ENCODE results near the gene AFMID.

AFMID gene

DNA sequence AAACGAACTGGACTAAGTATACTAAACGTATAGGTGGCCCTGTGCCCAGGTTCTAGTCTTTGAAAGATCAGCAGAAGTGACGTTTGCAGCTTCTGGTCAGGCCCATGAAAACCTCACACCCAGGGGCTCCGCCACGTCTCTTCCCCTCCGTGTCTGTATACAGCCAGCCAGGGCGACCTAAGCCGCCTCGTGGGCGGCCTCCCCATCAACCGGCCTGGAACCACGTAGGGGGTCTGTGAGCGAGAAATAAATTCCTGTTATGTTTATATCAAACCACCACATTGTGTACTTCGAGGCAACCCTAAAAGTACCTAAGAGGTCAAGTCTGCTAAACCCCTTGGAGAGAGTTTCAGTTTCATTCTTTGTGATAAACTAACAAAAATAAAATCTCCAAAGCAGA lies 7.1 kb upstream of the AFMID start:
- no peak for DNase-seq (ENCODE audit: low read depth in 2 of 2)

DNA sequence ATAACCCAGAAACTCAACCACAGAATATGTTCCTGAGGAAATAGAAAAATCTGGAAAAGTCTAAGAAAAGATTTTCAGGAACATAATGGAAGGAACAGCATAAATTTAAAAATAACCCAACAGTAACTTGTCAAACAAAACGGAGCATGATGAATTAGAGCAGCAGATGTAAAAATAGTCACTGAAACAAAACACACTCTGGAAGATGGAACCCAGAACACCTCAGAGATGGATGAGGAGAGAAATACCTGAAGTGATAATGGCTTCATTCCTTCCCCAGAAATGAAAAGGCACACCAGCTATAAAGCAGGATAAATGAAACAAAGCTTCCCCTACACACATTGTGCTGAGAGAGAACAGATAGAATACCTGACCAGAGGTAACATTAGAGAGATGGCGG lies 6.7 kb upstream of the AFMID start:
- no peak for DNase-seq (ENCODE audit: low read depth in 2 of 2)

DNA sequence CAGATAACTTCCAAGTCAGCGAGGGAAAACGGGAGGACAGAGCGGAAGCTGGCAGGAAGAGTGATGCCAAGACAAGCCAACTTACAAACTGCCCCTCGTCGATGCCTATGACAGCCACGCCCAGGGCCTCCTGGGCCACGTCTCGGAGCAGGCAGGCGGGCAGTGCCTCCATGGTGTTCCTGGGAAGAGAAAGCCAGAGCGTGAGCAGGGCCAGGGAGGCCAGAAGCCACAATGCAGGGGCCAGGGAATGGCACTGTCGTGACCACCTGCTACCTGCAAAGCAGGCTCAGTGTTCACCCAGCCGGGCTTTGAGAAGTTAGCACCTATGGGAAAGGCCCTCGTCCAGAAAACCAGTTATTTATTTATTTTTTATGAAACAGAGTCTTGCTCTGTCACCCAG lies 4.7 kb upstream of the AFMID start:
- DNase-seq (ENCODE audit: low read depth in 2 of 2), result no peak

GRCh38 chr17:78183916-78184315 lies 3.2 kb upstream of the AFMID start:
- DNase-seq (ENCODE audit: low read depth in 2 of 2), result no peak

- DNase-seq (ENCODE audit: low read depth in 2 of 2), result no peak
These were observed 2.8 kb upstream of the AFMID start for GRCh38 chr17:78184351-78184750.

DNA sequence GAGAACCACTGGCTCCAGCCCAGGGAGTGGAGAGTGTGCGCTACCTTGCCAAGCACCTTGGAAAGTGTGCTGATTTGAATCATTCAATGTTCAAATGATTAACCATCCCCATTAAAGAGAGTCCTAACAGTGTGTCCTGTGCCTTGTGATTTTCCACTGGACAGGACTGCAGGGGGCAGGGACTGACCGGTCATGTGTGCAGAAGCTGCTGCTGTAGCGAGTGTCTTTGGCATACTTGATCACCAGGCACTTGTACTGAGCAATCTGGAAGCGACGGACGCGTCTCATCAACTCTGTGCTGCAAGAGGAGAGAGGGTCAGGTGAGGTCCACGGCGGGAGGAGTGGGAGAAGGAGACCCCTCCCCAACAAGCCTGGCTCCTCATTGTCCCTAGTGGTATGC lies 2.3 kb upstream of the AFMID start:
- no peak for DNase-seq (ENCODE audit: low read depth in 2 of 2)

- DNase-seq (ENCODE audit: low read depth in 2 of 2), result no peak
These were observed 1.0 kb upstream of the AFMID start for GRCh38 chr17:78185981-78186691.

- no peak for DNase-seq (ENCODE audit: low read depth in 2 of 2)
These were observed 9.6 kb downstream of the AFMID start for GRCh38 chr17:78196716-78197115.

GRCh38 chr17:78197147-78197832 lies 10.1 kb downstream of the AFMID start:
- no peak for DNase-seq (ENCODE audit: low read depth in 2 of 2)

- no peak for DNase-seq (ENCODE audit: low read depth in 2 of 2)
These were observed 13.3 kb downstream of the AFMID start for GRCh38 chr17:78200451-78200850.

DNA sequence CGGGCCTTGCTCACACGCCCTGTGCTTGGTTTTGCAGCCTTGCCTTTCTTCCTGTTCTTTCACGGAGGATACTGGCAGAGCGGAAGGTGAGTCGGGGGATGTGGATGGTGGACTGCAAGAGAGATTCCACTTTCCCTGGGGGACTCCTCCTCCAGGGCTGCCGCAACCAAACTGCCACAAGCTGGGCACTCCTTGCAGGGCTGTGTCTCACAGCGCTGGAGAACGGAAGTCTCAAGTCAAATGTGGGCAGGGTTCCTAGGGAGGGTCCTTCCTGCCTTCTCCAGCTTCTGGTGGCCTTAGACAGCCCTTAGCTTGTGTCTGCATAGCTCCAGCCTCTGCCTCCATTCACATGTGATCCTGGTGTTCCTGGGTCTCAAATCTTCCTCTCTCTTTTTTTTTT lies 15.5 kb downstream of the AFMID start:
- DNase-seq (ENCODE audit: low read depth in 2 of 2), result no peak

DNA sequence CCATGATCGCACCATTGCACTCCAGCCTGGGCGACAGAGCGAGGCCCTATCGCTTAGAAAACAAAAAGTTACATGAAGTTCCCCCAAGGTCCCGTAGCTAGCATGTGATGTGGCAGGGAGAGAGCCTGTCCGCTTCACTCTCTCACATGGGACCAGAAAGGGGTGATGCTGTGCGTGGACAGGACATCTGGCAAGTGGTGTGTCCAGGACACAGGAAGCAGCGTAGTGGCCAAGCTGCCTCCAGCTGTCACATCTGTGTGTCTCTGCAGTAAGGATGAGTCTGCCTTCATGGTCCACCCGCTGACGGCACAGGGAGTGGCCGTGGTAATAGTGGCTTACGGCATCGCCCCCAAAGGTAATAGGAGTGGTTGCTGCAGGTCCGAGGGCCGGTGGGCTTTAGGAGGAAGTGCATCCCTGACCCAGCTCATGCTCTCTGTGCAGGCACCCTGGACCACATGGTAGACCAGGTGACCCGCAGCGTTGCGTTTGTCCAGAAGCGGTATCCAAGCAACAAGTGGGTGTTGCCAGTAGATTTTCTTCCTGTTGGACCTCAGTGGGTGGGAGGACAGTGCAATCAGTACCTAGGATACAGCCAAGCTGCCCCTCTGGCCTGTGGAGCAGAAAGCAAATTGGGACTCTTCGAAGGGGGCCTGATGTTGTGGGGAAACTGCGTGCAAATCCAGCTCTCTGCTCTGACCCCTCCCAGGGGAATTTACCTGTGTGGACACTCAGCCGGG lies 17.4 kb downstream of the AFMID start:
- no peak for DNase-seq (ENCODE audit: low read depth in 2 of 2)

DNA sequence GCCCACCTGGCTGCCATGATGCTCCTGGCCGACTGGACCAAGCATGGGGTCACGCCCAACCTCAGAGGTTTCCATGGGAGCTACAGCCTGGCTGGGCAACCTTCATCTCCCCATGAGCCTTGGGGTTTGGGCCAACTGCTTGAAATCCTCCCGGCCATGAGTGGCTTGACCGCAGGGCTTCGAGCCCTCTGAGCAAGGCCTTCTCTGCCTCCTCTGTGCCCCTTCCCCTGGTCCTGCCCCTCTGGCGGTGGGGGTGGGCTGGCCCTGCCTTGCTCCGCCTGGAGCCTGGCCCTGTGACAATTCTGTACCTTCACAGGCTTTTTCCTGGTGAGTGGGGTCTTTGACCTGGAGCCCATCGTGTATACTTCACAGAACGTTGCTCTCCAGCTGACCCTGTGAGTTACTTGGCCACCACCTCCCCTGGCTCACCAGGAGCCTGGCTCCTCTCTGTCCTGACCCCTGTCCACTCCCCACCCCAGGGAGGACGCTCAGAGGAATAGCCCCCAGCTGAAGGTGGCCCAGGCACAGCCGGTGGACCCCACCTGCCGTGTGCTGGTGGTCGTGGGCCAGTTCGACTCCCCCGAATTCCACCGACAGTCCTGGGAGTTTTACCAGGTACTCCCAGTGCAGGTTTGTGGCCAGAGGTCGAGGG lies 18.1 kb downstream of the AFMID start:
- DNase-seq (ENCODE audit: low read depth in 2 of 2), result no peak

GRCh38 chr17:78206298-78206697 lies 19.1 kb downstream of the AFMID start:
- no peak for DNase-seq (ENCODE audit: low read depth in 2 of 2)

GRCh38 chr17:78208486-78208885 lies 21.3 kb downstream of the AFMID start:
- DNase-seq (ENCODE audit: low read depth in 2 of 2), result no peak

- no peak for DNase-seq (ENCODE audit: low read depth in 2 of 2)
These were observed 22.9 kb downstream of the AFMID start for GRCh38 chr17:78210111-78210510.

- no peak for DNase-seq (ENCODE audit: low read depth in 2 of 2)
These were observed 23.9 kb downstream of the AFMID start for GRCh38 chr17:78211032-78211431.

DNA sequence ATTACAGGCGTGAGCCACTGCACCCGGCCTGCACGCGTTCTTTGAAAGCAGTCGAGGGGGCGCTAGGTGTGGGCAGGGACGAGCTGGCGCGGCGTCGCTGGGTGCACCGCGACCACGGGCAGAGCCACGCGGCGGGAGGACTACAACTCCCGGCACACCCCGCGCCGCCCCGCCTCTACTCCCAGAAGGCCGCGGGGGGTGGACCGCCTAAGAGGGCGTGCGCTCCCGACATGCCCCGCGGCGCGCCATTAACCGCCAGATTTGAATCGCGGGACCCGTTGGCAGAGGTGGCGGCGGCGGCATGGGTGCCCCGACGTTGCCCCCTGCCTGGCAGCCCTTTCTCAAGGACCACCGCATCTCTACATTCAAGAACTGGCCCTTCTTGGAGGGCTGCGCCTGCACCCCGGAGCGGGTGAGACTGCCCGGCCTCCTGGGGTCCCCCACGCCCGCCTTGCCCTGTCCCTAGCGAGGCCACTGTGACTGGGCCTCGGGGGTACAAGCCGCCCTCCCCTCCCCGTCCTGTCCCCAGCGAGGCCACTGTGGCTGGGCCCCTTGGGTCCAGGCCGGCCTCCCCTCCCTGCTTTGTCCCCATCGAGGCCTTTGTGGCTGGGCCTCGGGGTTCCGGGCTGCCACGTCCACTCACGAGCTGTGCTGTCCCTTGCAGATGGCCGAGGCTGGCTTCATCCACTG lies 27.0 kb downstream of the AFMID start, which contains the start of gene BIRC5:
Gene BIRC5 (plus strand): TSS at position 238 of the 690 bp plus-strand sequence. CDS start 64 bp downstream, at position 302.
- DNase-seq (ENCODE audit: low read depth in 2 of 2), result peak; percentile 93 to 94

DNA sequence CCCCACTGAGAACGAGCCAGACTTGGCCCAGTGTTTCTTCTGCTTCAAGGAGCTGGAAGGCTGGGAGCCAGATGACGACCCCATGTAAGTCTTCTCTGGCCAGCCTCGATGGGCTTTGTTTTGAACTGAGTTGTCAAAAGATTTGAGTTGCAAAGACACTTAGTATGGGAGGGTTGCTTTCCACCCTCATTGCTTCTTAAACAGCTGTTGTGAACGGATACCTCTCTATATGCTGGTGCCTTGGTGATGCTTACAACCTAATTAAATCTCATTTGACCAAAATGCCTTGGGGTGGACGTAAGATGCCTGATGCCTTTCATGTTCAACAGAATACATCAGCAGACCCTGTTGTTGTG lies 27.5 kb downstream of the AFMID start:
- no peak for DNase-seq (ENCODE audit: low read depth in 2 of 2)

GRCh38 chr17:78219396-78220150 lies 32.4 kb downstream of the AFMID start:
- DNase-seq (ENCODE audit: low read depth in 2 of 2), result no peak

- DNase-seq (ENCODE audit: low read depth in 2 of 2), result no peak
These were observed 35.9 kb downstream of the AFMID start for GRCh38 chr17:78223061-78223460.
